ENCODE results near the gene RNF223. TPM values are rescaled to one million over a fixed set of nuclear protein-coding genes. Genes with fewer than 3 reads are reported as not detected.
"Not testable (repeated sequence)": the region's sequence is repeated elsewhere in the genome, so short reads cannot be mapped to it uniquely, and the experiment has no call there.

Gene RNF223
- total RNA-seq, 1 donor from 2014 or later: not detected

GRCh38 chr1:1060281-1061000, 13.7 kb downstream of the RNF223 start:
- no peak for DNase-seq (ENCODE audit: low read depth)

- peak; percentile 31 for DNase-seq (ENCODE audit: low read depth)
Observed at GRCh38 chr1:1059494-1060280, 14.4 kb downstream of the RNF223 start.

DNA sequence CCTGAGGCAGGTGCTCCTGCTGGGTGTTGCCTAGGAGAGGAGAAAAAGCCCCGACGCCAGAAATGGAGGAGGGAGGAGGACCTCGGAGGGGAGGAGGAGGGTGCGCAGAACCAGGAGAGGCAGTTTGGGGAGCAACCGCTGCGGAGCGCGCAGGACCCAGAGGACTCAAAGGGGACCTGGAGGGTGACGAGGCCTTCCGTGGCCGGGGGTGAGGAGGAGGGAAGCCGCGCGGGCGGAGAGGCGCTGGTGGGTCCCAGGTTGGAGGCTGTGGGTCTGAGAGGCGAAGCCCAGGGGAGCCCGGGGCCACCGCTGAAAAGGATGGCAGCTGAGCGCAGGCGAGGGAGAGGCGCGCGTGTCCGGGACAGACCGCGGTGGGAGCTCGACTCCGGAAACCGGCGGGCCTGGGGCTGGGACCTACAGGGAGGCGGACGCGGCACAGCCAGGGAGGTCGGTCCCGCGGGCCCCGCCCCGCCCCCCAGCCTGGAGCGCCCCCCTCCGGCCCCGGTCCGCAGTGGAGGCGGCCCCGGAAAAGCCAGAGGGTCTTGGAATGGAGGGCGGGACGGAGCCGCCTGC, 15.1 kb downstream of the RNF223 start:
- no peak for DNase-seq (ENCODE audit: low read depth)

DNA sequence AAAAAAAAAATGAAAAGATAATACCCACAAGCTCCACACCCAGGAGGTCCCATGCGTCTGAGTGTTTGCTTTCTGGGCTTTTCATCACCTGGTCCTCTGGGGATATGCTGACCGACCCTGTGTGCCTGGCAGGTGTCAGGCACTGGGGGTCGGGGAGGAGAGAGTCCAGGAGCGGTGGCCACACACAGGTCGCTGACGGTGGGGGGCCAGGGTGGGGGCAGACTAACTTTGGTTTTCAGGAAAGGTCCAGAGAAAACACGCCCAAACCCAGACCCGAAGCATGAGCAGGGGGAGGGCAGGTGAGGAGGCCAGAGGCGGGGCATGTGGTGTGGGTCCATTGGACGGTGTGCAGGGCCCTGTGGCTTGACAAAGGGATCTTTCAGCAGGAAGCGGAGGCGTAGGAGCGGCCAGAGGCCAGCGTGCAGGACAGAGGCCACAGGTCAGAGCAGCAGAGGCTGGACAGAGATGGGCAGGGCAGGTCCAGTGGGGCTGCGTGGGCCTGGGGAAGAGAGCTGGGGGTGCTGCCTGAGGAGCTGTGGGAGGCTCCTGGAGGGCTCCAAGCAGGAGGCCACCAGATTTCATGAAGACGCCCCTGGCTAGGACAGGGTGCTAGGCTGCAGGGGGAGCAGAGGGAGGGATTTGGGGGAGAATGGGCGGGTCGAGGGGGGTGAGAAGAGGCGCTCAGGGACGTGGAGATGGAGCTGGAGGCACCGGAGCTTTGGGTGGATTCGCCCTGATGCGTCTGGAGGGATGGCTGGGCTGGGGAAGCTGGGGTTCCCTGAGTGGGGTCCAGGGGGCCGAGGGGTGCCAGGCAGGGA, 15.8 kb downstream of the RNF223 start:
- DNase-seq (ENCODE audit: low read depth): no peak

DNA sequence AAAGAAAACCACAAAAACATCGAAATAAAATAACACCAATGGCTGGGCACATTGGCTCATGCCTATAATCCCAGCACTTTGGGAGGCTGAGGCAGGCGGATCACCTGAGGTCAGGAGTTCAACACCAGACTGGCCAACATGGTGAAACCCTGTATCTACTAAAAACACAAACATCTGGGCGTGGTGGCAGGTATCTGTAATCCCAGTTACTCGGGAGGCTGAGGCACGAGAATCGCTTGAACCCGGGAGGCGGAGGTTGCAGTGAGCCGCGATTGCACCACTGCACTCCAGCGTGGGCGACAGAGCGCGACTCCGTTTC, 16.4 kb downstream of the RNF223 start:
- DNase-seq (ENCODE audit: low read depth): not testable (repeated sequence)

DNA sequence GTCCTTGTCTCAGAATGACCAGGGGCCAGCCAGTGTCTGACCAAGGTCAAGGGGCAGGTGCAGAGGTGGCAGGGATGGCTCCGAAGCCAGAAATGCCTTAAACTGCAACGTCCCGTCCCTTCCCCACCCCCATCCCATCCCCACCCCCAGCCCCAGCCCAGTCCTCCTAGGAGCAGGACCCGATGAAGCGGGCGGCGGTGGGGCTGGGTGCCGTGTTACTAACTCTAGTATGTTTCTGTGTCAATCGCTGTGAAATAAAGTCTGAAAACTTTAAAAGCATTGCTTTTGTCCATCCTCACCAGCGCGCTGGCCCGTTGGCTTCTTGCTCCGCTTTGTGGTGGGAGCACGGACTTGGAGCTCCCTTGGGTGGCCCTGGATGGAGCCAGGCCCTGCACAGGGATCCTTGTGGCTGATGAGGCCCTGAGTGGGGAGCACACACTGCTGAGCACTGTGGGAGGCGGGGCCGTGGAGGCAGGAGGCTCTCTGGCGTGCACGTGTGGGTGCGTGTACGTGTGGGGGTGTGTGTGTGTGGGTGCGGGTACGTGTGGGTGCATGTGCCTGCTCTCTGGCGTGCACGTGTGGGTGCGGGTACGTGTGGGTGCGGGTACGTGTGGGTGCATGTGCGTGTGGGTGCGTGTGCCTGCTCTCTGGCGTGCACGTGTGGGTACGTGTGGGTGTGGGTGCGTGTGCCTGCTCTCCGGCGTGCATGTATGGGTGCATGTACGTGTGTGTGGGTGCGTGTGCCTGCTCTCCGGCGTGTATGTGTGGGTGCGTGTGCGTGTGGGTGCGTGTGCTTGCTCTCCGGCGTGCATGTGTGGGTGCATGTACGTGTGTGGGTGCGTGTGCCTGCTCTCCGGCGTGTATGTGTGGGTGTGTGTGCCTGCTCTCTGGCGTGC, 18.0 kb downstream of the RNF223 start:
- no peak for DNase-seq (ENCODE audit: low read depth)

DNA sequence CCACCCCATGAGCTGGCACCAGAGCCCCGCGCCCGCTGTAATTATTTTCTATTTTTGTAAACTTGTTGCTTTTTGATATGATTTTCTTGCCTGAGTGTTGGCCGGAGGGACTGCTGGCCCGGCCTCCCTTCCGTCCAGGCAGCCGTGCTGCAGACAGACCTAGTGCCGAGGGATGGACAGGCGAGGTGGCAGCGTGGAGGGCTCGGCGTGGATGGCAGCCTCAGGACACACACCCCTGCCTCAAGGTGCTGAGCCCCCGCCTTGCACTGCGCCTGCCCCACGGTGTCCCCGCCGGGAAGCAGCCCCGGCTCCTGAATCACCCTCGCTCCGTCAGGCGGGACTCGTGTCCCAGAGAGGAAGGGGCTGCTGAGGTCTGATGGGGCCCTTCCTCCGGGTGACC, 19.1 kb downstream of the RNF223 start:
- no peak for DNase-seq (ENCODE audit: low read depth)

DNA sequence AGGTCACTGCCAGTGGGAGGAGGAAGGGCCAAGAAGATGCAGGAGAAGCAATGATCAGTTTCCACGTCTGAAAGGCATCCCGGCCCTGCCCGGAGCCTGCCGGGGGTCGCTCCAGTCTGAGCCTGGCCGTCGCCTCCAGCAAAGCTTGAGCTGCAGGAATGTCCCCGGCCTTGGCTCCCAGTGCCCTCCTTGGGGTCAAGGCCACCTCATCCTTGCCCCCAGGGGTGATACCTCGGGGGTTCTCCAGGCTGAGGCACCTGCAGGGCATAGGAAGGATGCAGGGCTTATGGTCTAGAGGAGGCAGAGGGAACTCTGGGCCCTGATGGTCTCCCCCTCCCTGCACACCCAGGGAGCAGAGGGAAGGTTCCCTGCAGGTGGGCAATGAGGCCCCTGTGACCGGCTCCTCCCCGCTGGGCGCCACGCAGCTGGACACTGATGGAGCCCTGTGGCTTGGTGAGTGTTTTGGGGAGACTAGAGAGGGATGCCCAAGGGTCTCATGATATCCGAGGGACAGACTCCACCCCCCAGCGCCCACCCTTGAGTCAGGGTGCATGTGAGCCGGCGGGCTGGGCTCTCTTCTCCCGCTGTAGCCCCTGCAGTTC, 19.9 kb downstream of the RNF223 start:
- no peak for DNase-seq (ENCODE audit: low read depth)

- DNase-seq (ENCODE audit: low read depth): no peak
Observed at GRCh38 chr1:1053682-1054081, 20.4 kb downstream of the RNF223 start.

- no peak for DNase-seq (ENCODE audit: low read depth)
Observed at GRCh38 chr1:1053022-1053421, 21.1 kb downstream of the RNF223 start.

- DNase-seq (ENCODE audit: low read depth): no peak
Observed at GRCh38 chr1:1052003-1052840, 21.9 kb downstream of the RNF223 start.

DNA sequence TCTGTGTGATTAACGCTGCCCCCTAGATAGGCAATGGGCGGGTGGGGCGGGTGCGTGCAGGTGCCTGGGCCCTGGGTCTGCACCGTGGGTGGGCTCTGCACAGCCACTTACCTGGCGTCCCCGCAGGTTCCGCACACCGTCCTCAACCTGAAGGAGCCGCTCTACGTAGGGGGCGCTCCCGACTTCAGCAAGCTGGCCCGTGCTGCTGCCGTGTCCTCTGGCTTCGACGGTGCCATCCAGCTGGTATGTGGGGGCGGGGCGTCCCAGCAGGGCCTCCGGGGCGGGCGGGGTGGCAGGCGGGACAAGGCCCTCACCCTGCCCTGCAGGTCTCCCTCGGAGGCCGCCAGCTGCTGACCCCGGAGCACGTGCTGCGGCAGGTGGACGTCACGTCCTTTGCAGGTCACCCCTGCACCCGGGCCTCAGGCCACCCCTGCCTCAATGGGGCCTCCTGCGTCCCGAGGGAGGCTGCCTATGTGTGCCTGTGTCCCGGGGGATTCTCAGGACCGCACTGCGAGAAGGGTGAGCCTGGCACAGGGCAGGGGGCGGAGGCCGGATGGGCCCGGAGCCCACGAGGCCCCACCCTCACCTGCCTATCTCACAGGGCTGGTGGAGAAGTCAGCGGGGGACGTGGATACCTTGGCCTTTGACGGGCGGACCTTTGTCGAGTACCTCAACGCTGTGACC, 22.8 kb downstream of the RNF223 start:
- DNase-seq (ENCODE audit: low read depth): no peak

DNA sequence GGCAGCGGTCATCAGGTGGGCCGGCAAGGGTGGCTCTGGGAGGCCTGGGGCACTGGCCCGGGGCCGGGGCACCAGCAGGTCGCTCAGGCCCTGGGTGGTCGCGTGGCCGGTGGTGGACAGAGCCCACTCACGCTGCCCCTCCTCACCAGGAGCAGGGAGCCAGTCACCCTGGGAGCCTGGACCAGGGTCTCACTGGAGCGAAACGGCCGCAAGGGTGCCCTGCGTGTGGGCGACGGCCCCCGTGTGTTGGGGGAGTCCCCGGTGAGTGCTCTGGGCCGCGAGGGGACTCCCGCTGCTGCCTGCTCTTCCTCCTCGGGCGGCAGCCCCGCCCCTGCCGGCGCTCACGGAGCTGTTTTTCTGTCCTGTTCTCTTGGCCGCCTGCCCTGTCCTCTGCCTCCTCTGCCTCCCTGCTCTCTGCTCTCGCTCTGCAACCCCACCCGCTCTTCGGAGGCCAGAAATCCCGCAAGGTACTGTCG, 23.5 kb downstream of the RNF223 start:
- no peak for DNase-seq (ENCODE audit: low read depth)

GRCh38 chr1:1049318-1050165, 24.6 kb downstream of the RNF223 start:
- no peak for DNase-seq (ENCODE audit: low read depth)

GRCh38 chr1:1048765-1049164, 25.3 kb downstream of the RNF223 start:
- no peak for DNase-seq (ENCODE audit: low read depth)

DNA sequence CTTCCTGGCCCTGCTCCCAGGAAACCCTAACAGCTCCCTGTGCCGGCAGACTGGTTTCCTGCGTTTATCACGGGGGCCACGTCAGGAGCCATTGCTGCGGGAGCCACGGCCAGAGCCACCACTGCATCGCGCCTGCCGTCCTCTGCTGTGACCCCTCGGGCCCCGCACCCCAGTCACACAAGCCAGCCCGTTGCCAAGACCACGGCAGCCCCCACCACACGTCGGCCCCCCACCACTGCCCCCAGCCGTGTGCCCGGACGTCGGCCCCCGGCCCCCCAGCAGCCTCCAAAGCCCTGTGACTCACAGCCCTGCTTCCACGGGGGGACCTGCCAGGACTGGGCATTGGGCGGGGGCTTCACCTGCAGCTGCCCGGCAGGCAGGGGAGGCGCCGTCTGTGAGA, 26.1 kb downstream of the RNF223 start:
- no peak for DNase-seq (ENCODE audit: low read depth)

- no peak for DNase-seq (ENCODE audit: low read depth)
Observed at GRCh38 chr1:1047407-1047806, 26.7 kb downstream of the RNF223 start.

- no peak for DNase-seq (ENCODE audit: low read depth)
Observed at GRCh38 chr1:1046767-1047166, 27.3 kb downstream of the RNF223 start.

All from renal cortical epithelial cell (primary cell).